ENCODE measurements around the gene VDAC1.

DNA sequence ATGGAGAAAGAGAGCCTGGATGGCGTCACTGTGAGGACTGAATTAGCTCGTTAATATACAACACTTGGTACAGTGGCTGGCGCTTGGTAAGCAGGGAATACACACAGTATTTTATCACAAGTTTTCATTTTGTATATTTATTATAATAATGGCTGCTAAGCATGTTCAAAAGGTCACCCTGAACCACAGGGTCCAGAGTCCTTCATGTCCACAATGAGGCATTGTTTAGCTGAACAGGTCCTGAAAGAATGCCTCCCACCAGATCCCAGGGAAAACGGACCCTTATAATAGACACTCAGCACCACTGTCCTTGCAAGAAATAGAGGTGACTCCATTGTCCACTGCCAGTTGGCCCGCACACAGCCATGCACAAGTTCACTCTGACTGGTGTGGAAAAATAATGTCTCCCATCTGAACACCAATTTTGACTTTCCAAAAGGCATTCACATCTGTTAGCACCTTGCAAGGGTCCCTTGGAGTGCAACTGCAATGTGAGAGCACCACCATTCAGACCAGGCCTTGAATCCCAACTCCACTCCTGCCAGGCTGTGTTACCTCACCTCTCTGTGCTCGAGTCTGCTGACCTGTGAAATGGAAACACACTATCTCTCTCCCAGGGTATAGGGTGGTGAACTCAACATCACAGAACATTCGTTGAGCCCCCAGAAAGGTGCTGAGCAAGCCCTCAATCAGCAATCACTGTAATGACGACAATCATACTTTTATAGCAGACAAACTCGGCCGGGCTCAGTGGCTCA is 3.9 kb downstream of the VDAC1 start:
- TF ChIP-seq GATA2 (IDR thresholded peaks at IDR 0.05; ENCODE audit: low read depth, low read length) = no peak
- no peak for TF ChIP-seq GATA3 (IDR thresholded peaks at IDR 0.05; ENCODE audit: low read depth, low read length)

All from SH-SY5Y (cell line).